Bone marrow (tissue), 2 donors: ENCODE data around the gene IRX2.

Source experiments
- DNase-seq, 2 donors: peaks; one replicate each; lab custom pipeline; 2025; lab: John Stamatoyannopoulos, UW

The IRX2 gene

GRCh38 chr5:2741956-2742355 is 9.5 kb downstream of the IRX2 start:
- DNase-seq: no peak

- no peak for DNase-seq
Measured at GRCh38 chr5:2740876-2741555, 10.5 kb downstream of the IRX2 start.

GRCh38 chr5:2740051-2740875 is 11.2 kb downstream of the IRX2 start:
- DNase-seq: no peak

GRCh38 chr5:2739360-2740050 is 12.0 kb downstream of the IRX2 start:
- no peak for DNase-seq

GRCh38 chr5:2738700-2739359 is 12.6 kb downstream of the IRX2 start:
- no peak for DNase-seq

- no peak for DNase-seq
Measured at GRCh38 chr5:2738156-2738699, 13.2 kb downstream of the IRX2 start.

- no peak for DNase-seq
Measured at GRCh38 chr5:2737273-2738155, 14.0 kb downstream of the IRX2 start.

GRCh38 chr5:2736872-2737271 is 14.6 kb downstream of the IRX2 start:
- DNase-seq: no peak

GRCh38 chr5:2735996-2736395 is 15.5 kb downstream of the IRX2 start:
- DNase-seq: no peak

- DNase-seq: no peak
Measured at GRCh38 chr5:2732850-2733249, 18.6 kb downstream of the IRX2 start.

- DNase-seq: no peak
Measured at GRCh38 chr5:2732004-2732403, 19.5 kb downstream of the IRX2 start.

GRCh38 chr5:2729189-2729588 is 22.3 kb downstream of the IRX2 start:
- no peak for DNase-seq

GRCh38 chr5:2727550-2727949 is 23.9 kb downstream of the IRX2 start:
- DNase-seq: no peak

- DNase-seq: no peak
Measured at GRCh38 chr5:2725980-2726765, 25.3 kb downstream of the IRX2 start.

- DNase-seq: no peak
Measured at GRCh38 chr5:2724831-2725230, 26.6 kb downstream of the IRX2 start.

GRCh38 chr5:2724031-2724581 is 27.4 kb downstream of the IRX2 start:
- DNase-seq: no peak

- DNase-seq: no peak
Measured at GRCh38 chr5:2722901-2723300, 28.6 kb downstream of the IRX2 start.

- DNase-seq: no peak
Measured at GRCh38 chr5:2721385-2722138, 29.9 kb downstream of the IRX2 start.

- no peak for DNase-seq
Measured at GRCh38 chr5:2719332-2719731, 32.1 kb downstream of the IRX2 start.
